ENCODE data around the gene GBX1. TPM values are rescaled to one million over a fixed set of nuclear protein-coding genes. Genes with fewer than 3 reads are reported as not detected.

GBX1 gene
- total RNA-seq, 2 donors from 2014 or later = not detected

GRCh38 chr7:151103973-151104372 lies 63.5 kb downstream of the GBX1 start:
- TF ChIP-seq, protein P1, sequence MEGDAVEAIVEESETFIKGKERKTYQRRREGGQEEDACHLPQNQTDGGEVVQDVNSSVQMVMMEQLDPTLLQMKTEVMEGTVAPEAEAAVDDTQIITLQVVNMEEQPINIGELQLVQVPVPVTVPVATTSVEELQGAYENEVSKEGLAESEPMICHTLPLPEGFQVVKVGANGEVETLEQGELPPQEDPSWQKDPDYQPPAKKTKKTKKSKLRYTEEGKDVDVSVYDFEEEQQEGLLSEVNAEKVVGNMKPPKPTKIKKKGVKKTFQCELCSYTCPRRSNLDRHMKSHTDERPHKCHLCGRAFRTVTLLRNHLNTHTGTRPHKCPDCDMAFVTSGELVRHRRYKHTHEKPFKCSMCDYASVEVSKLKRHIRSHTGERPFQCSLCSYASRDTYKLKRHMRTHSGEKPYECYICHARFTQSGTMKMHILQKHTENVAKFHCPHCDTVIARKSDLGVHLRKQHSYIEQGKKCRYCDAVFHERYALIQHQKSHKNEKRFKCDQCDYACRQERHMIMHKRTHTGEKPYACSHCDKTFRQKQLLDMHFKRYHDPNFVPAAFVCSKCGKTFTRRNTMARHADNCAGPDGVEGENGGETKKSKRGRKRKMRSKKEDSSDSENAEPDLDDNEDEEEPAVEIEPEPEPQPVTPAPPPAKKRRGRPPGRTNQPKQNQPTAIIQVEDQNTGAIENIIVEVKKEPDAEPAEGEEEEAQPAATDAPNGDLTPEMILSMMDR (IDR thresholded peaks at IDR 0.05) = no peak

GRCh38 chr7:151102991-151103390 lies 64.5 kb downstream of the GBX1 start:
- Histone ChIP-seq H3K27me3 (replicated peaks; ENCODE audit: insufficient read depth) (no peaks in the 10 kb centered on the region), H3K4me1 (ENCODE audit: control insufficient read depth in 1 of 2, low read depth in 2 of 2) (no peaks in the 10 kb centered on the region), H3K4me3 (no peak overlapping the region), H3K27ac (no peak overlapping the region), H3K9me3 (no peaks in the 10 kb centered on the region), H3K36me3 (no peaks in the 10 kb centered on the region)
- DNase-seq (ENCODE audit: low spot score) (no peak), ATAC-seq (ENCODE audit: insufficient number of reproducible peaks, low FRiP score, low read depth) (no peak)
- TF ChIP-seq, protein P1 (IDR thresholded peaks at IDR 0.05) = no peak

More at GRCh38 chr7:151103973-151104372, 63.5 kb downstream of the GBX1 start:
- H3K4me3 ChIP-seq = no peak overlapping the region
- no peak for ATAC-seq (ENCODE audit: insufficient number of reproducible peaks, low FRiP score, low read depth)
- H3K27me3 ChIP-seq (replicated peaks; ENCODE audit: insufficient read depth) = no peaks in the 10 kb centered on the region
- no peaks in the 10 kb centered on the region for H3K9me3 ChIP-seq
- no peak for DNase-seq (ENCODE audit: low spot score)
- H3K27ac ChIP-seq = no peak overlapping the region
- no peaks in the 10 kb centered on the region for H3K36me3 ChIP-seq
- H3K4me1 ChIP-seq (ENCODE audit: control insufficient read depth in 1 of 2, low read depth in 2 of 2) = no peaks in the 10 kb centered on the region

GRCh38 chr7:151101621-151102396 lies 65.7 kb downstream of the GBX1 start:
- TF ChIP-seq, protein P1 (IDR thresholded peaks at IDR 0.05) = no peak
- no peak overlapping the region for H3K4me3 ChIP-seq
- ATAC-seq (ENCODE audit: insufficient number of reproducible peaks, low FRiP score, low read depth) = no peak
- no peaks in the 10 kb centered on the region for H3K9me3 ChIP-seq
- H3K4me1 ChIP-seq (ENCODE audit: control insufficient read depth in 1 of 2, low read depth in 2 of 2) = no peaks in the 10 kb centered on the region
- no peak for DNase-seq (ENCODE audit: low spot score)
- H3K36me3 ChIP-seq = no peaks in the 10 kb centered on the region
- H3K27me3 ChIP-seq (replicated peaks; ENCODE audit: insufficient read depth) = no peaks in the 10 kb centered on the region
- H3K27ac ChIP-seq = no peak overlapping the region

- no peaks in the 10 kb centered on the region for H3K4me1 ChIP-seq (ENCODE audit: control insufficient read depth in 1 of 2, low read depth in 2 of 2)
- no peak overlapping the region for H3K27ac ChIP-seq
- no peak for ATAC-seq (ENCODE audit: insufficient number of reproducible peaks, low FRiP score, low read depth)
- DNase-seq (ENCODE audit: low spot score) = no peak
- no peak overlapping the region for H3K4me3 ChIP-seq
- H3K27me3 ChIP-seq (replicated peaks; ENCODE audit: insufficient read depth) = no peaks in the 10 kb centered on the region
- TF ChIP-seq, protein P1 (IDR thresholded peaks at IDR 0.05) = no peak
- H3K36me3 ChIP-seq = no peaks in the 10 kb centered on the region
- no peaks in the 10 kb centered on the region for H3K9me3 ChIP-seq
Observed at GRCh38 chr7:151100921-151101320, 66.6 kb downstream of the GBX1 start.

DNA sequence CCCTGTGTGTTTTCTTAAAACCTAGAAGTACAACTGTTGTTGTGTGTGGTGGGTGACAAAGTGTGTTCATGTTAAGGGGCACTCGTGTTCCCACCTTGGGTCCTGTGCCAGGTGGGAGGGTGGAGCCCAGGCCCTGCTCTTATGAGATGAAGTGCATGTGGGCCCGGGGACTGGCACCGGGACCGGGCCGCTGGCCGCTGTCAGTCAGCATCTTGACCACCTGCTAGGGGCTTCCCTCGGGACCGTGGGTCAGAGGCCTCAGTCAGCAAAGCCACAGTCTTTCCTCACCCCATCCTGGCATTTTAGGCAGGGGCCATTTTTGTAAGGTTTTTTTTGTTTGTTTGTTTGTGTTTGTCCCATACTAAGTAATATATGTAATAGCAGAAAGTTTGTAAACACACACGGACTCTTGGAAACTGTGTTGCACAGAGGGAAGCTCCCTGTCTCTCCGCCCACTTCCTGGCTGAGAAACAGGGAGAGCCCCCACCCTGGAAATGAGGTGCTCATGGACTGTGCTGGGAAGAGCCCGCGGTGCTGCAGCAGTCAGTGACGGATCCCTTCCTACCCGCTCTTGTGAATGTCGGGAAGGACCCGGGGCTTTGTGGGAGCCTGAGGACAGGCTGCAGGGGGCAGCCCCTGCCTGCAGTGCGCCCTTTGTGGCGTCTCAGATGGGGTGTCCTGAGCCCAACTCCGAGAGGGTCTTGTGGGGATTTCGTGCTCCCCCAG lies 67.8 kb downstream of the GBX1 start:
- no peak overlapping the region for H3K4me3 ChIP-seq
- H3K27me3 ChIP-seq (replicated peaks; ENCODE audit: insufficient read depth) = no peaks in the 10 kb centered on the region
- H3K9me3 ChIP-seq = no peaks in the 10 kb centered on the region
- DNase-seq (ENCODE audit: low spot score) (no peak), ATAC-seq (ENCODE audit: insufficient number of reproducible peaks, low FRiP score, low read depth) (no peak)
- no peaks in the 10 kb centered on the region for H3K4me1 ChIP-seq (ENCODE audit: control insufficient read depth in 1 of 2, low read depth in 2 of 2)
- H3K27ac ChIP-seq = no peak overlapping the region
- H3K36me3 ChIP-seq = no peaks in the 10 kb centered on the region
- TF ChIP-seq, protein P1 (IDR thresholded peaks at IDR 0.05) = no peak

Measured in thoracic aorta (tissue), 2 donors.